Spinal cord (tissue), 10 donors: Measurements from ENCODE around the gene ADGRL1. TPM values are rescaled to one million over a fixed set of nuclear protein-coding genes. Genes with fewer than 3 reads are reported as not detected.
A peak's percentile ranks its signal among the peaks of the same experiment; 100 is the strongest.
"Not testable (repeated sequence)": the region's sequence is repeated elsewhere in the genome, so short reads cannot be mapped to it uniquely, and the experiment has no call there.

Experiments used
- DNase-seq, 6 donors: peaks; one replicate each; pipeline versions ENCODE4 v3.0.0 to v3.0.0-alpha.2; 2013 to 2015; ENCODE audit warnings: low spot score in 6 of 6, low read depth in 4 of 6
- H3K27ac ChIP-seq: one replicate; pipeline ENCODE4 v1.5.1; 2013; ENCODE audit warnings: low read depth, low read length, control low read depth
- H3K27me3 ChIP-seq: one replicate; pipeline ENCODE4 v1.6.1; 2013; ENCODE audit warnings: low read length; ENCODE audit not compliant: control insufficient read depth, insufficient read depth
- H3K36me3 ChIP-seq: one replicate; pipeline ENCODE4 v1.6.1; 2013; ENCODE audit warnings: low read length; ENCODE audit not compliant: control insufficient read depth, insufficient read depth
- H3K4me1 ChIP-seq: one replicate; pipeline ENCODE4 v1.6.1; 2013; ENCODE audit warnings: low read length; ENCODE audit not compliant: control insufficient read depth, insufficient read depth
- H3K4me3 ChIP-seq: one replicate; pipeline ENCODE4 v1.5.1; 2013; ENCODE audit warnings: low read depth, low read length, control low read depth
- H3K9me3 ChIP-seq: one replicate; pipeline ENCODE4 v1.6.1; 2013; ENCODE audit warnings: low read length; ENCODE audit not compliant: control insufficient read depth, insufficient read depth
- WGBS: methylation state at CpG from one replicate; pipeline ENCODE4 v1.1.5; 2013; ENCODE audit warnings: missing lambda C conversion rate; ENCODE audit not compliant: insufficient coverage; 5-methylcytosine and 5-hydroxymethylcytosine counted together
- polyA plus RNA-seq, 2 donors: library from polyadenylated mRNA; unstranded; fragments of 120-200 nt; gene quantifications; one replicate each; pipeline ENCODE4 v1.2.1, GENCODE V29; 2013; ENCODE audit not compliant: insufficient read length in 2 of 2
- total RNA-seq, 2 donors: library from RNA; depleted of rRNA in 1 of 2; stranded (reverse); fragments of 120-200 nt in 1 of 2; fragments of >200 nt in 1 of 2; gene quantifications; one replicate each; pipeline versions ENCODE4 v1.2.3 to v1.2.4, GENCODE V29; 2013 to 2014
- donor health status: healthy.

The ADGRL1 gene
- total and polyA plus RNA-seq, 4 donors: 31.9 to 140 (median 92.0) TPM

- 79% methylated on average over 10 of the region's 18 CpGs for WGBS
- DNase-seq: no peak
- Histone ChIP-seq H3K36me3 (peaks cover 25% of the 10 kb centered on the region), H3K27ac (no peak overlapping the region), H3K4me3 (no peak overlapping the region), H3K4me1 (peaks cover 15% of the 10 kb centered on the region), H3K27me3 (no peaks in the 10 kb centered on the region), H3K9me3 (no peaks in the 10 kb centered on the region)
These were observed 7.3 kb downstream of the ADGRL1 start for GRCh38 chr19:14198384-14199376.

DNA sequence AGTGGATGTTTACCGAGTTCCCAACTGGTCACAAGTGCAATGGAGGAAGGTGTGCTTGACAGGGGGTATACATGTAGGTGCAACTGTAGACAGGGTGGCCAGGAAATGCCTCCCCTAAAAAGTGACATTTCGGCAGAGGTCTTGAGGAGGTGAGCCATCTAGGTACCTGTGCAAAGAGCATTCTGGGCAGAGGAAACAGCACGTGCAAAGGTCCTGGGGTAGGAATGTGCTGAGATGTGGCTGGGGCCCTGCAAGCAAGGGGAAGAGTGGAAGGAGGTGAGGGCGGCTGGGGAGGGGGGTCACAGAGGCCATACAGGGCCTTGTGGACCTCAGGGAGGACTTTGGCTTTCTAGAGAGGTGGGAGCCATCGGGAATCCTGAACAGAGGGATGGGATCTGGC lies 8.1 kb downstream of the ADGRL1 start:
- Histone ChIP-seq H3K9me3 (no peaks in the 10 kb centered on the region), H3K4me1 (peaks cover 7% of the 10 kb centered on the region), H3K4me3 (no peak overlapping the region), H3K27me3 (no peaks in the 10 kb centered on the region), H3K36me3 (peaks cover 21% of the 10 kb centered on the region), H3K27ac (no peak overlapping the region)
- 91% methylated on average over 5 of the region's 5 CpGs for WGBS
- no peak for DNase-seq

DNA sequence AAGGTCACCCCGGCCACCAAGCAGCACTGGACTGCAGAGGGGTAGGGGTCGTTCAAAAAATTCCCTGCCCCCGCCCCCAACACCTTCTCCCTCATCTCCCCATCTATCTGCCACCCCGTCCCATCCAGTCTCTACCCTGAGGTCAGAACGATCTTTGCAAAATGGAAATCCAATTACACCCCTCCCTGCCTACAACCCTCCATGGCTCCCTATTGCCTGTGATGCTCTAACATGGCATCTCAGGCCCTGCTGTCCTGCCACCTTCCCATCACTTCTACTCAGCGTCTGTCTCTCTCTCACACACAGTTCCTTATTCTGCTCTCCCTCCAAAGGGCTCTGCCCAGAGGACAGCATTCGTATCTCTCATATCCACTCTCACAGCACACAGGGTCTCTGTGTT lies 8.7 kb downstream of the ADGRL1 start:
- H3K9me3 ChIP-seq, H3K27me3 ChIP-seq, DNase-seq, H3K4me3 ChIP-seq, H3K4me1 ChIP-seq, H3K27ac ChIP-seq: not testable (repeated sequence)
- 93% methylated on average over 4 of the region's 7 CpGs for WGBS
- H3K36me3 ChIP-seq: peaks cover 21% of the 10 kb centered on the region

DNA sequence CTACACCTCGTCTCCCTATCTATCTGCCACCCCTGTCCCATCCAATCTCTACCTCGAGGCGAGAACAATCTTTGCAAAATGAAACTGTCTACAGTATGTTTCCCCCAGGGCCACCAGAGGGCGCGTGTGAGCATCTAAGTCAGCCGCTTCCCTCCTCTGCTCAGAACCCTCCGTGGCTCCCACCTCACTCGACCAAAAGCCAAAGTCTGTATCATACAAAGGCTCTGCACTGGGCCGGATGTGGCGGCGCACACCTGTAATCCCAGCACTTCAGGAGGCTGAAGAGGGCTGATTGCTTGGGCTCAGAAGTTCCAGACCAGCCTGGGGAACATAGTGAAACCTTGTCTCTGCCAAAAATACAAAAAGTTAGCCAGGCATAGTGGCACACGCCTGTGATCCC lies 9.9 kb downstream of the ADGRL1 start:
- 44% methylated on average over 9 of the region's 12 CpGs for WGBS
- DNase-seq: peak in 2 of 6 donors; percentile 65 to 66
- not testable (repeated sequence) for H3K9me3 ChIP-seq, H3K4me3 ChIP-seq, H3K4me1 ChIP-seq, H3K27ac ChIP-seq, H3K27me3 ChIP-seq
- H3K36me3 ChIP-seq: peaks cover 21% of the 10 kb centered on the region

DNA sequence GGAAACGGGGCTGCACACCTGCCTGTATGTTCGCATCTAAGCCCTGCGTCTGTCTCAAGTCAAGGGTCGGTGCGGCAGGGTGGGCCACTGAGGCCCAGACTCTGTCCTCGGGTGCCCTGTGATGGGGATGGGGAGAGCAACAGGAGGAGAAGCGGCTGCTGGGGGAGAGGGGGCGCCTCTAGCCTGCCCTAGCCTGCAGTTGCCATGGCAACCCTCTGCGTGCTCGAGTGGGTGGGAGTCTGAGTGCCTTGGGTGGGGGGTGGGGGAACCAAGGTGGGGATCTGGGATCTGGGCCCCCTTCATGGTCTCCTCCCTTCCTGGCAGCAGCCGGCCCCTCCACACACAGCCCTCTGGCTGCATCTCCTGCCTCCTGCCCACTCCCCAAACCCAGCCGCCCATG lies 10.8 kb downstream of the ADGRL1 start:
- H3K36me3 ChIP-seq: peaks cover 23% of the 10 kb centered on the region
- H3K27me3 ChIP-seq, H3K4me1 ChIP-seq, H3K27ac ChIP-seq, DNase-seq, H3K4me3 ChIP-seq, H3K9me3 ChIP-seq: not testable (repeated sequence)
- 85% methylated on average over 8 of the region's 12 CpGs for WGBS

GRCh38 chr19:14189415-14189814 lies 16.6 kb downstream of the ADGRL1 start:
- H3K9me3 ChIP-seq: no peaks in the 10 kb centered on the region
- 97% methylated on average over 8 of the region's 12 CpGs for WGBS
- DNase-seq: no peak
- H3K4me3 ChIP-seq: no peak overlapping the region
- H3K27me3 ChIP-seq: no peaks in the 10 kb centered on the region
- H3K4me1 ChIP-seq: peaks cover 3% of the 10 kb centered on the region
- no peak overlapping the region for H3K27ac ChIP-seq
- H3K36me3 ChIP-seq: peaks cover 7% of the 10 kb centered on the region

DNA sequence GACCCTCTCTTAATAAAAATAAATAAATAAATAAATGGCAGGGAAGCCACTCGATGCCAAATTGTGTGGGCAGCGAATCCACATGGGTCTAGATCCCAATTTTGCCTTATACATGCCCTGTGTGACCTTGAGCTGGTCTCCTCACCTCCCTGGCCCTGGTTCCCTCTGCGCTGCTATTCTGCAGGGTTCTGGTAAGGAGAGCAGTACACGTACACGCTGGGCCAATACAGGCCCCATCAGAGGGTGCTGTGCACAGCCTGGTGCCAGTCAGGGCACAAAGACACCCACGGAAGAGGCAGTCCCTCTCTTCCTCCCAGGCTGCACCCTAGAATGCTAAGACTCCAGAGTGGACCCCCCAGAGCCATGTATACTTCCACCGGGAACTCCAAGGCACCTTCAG lies 17.9 kb downstream of the ADGRL1 start:
- H3K27ac ChIP-seq, H3K27me3 ChIP-seq, H3K9me3 ChIP-seq, H3K4me3 ChIP-seq, DNase-seq: not testable (repeated sequence)
- peaks cover 15% of the 10 kb centered on the region for H3K4me1 ChIP-seq
- peaks cover 12% of the 10 kb centered on the region for H3K36me3 ChIP-seq
- 97% methylated on average over 7 of the region's 7 CpGs for WGBS

- no peak for DNase-seq
- Histone ChIP-seq H3K9me3 (no peaks in the 10 kb centered on the region), H3K4me3 (no peak overlapping the region), H3K27me3 (no peaks in the 10 kb centered on the region), H3K4me1 (peaks cover 19% of the 10 kb centered on the region), H3K27ac (no peak overlapping the region), H3K36me3 (peaks cover 17% of the 10 kb centered on the region)
- 90% methylated on average over 2 of the region's 12 CpGs for WGBS
These were observed 18.4 kb downstream of the ADGRL1 start for GRCh38 chr19:14187561-14187960.

DNA sequence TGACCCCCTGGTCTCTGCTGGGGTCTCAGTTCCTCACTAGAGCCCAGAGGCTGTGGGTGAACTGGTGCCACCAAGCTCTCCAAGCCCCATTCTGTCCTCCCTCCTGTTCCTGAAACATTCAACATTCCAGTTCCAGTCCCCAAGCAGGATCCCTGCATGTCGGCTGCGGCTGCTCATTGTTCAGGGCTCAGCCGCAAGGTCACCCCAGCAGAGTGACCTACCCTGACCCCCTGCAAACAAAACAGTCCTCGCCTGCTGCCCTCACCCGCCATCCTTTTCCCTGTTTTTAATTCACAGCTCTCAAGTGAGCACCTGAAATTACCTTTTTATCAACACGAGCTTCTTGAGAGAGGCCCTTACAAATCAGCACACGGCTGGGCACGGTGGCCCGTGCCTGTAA lies 19.3 kb downstream of the ADGRL1 start:
- H3K27me3 ChIP-seq, DNase-seq, H3K4me3 ChIP-seq, H3K9me3 ChIP-seq, H3K27ac ChIP-seq: not testable (repeated sequence)
- Histone ChIP-seq H3K4me1 (peaks cover 25% of the 10 kb centered on the region), H3K36me3 (peaks cover 26% of the 10 kb centered on the region)
- 71% methylated on average over 9 of the region's 9 CpGs for WGBS

DNA sequence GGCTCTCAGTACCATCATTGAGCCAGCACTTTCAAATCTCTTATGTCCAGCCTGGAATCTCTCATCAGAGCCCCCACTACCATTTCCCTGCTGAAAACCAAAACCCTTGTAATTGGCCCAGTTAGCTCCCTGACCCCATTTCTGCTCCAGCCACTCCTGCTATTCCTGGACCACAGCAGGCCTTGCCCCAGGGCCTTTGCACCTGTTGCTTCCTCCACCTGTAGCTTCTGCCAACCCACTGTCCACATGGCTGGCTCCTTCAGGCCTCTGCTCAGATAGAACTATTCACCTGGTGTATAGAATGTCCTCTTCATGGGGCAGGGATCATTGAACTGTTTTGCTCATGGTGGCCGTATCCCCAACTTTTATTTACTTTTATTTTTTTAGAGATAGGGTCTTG lies 20.3 kb downstream of the ADGRL1 start:
- Histone ChIP-seq H3K4me1 (peaks cover 25% of the 10 kb centered on the region), H3K36me3 (peaks cover 33% of the 10 kb centered on the region)
- H3K4me3 ChIP-seq, H3K27me3 ChIP-seq, DNase-seq, H3K9me3 ChIP-seq, H3K27ac ChIP-seq: not testable (repeated sequence)
- WGBS: no CpG with 5 or more reads among the region's 1 CpG
